NCI-H748 (cell line): Measurements from ENCODE around the gene POFUT2.
"Not testable (repeated sequence)": the region's sequence is repeated elsewhere in the genome, so short reads cannot be mapped to it uniquely, and the experiment has no call there.

ENCODE experiments used
- DNase-seq: peaks from one replicate; lab custom pipeline; 2025; ENCODE audit not compliant: unreplicated experiment; lab: John Stamatoyannopoulos, UW

Gene POFUT2

GRCh38 chr21:45310459-45310858, 22.8 kb upstream of the POFUT2 start:
- DNase-seq = no peak

- DNase-seq = no peak
Observed at GRCh38 chr21:45309987-45310381, 22.3 kb upstream of the POFUT2 start.

GRCh38 chr21:45309069-45309986, 21.6 kb upstream of the POFUT2 start:
- peak; percentile 39 for DNase-seq

- no peak for DNase-seq
Observed at GRCh38 chr21:45308194-45309068, 20.7 kb upstream of the POFUT2 start.

- not testable (repeated sequence) for DNase-seq
Observed at GRCh38 chr21:45307597-45308158, 20.0 kb upstream of the POFUT2 start.

GRCh38 chr21:45306832-45307571, 19.3 kb upstream of the POFUT2 start:
- DNase-seq = no peak

GRCh38 chr21:45306453-45306831, 18.7 kb upstream of the POFUT2 start:
- no peak for DNase-seq

GRCh38 chr21:45305836-45306235, 18.1 kb upstream of the POFUT2 start:
- DNase-seq = no peak

GRCh38 chr21:45304945-45305344, 17.2 kb upstream of the POFUT2 start:
- no peak for DNase-seq

GRCh38 chr21:45304476-45304830, 16.8 kb upstream of the POFUT2 start:
- no peak for DNase-seq

GRCh38 chr21:45303751-45304475, 16.2 kb upstream of the POFUT2 start:
- DNase-seq = no peak

GRCh38 chr21:45303091-45303615, 15.5 kb upstream of the POFUT2 start:
- no peak for DNase-seq

- no peak for DNase-seq
Observed at GRCh38 chr21:45302082-45303061, 14.7 kb upstream of the POFUT2 start.

- DNase-seq = no peak
Observed at GRCh38 chr21:45301521-45302081, 13.9 kb upstream of the POFUT2 start.

GRCh38 chr21:45300786-45301520, 13.3 kb upstream of the POFUT2 start:
- no peak for DNase-seq

GRCh38 chr21:45299864-45300785, 12.4 kb upstream of the POFUT2 start:
- no peak for DNase-seq
